Gastrocnemius medialis (tissue), 4 donors: ENCODE data around the gene RTEL1. TPM values are rescaled to one million over a fixed set of nuclear protein-coding genes. Genes with fewer than 3 reads are reported as not detected.
A peak's percentile ranks its signal among the peaks of the same experiment; 100 is the strongest.

Experiments
- ATAC-seq, 2 donors: fragments of 150-250 bp; one replicate each; pipeline ENCODE4 v1.9.1; 2016
- DNase-seq, 2 donors: peaks; one replicate each; pipeline ENCODE4 v3.0.0-alpha.2; 2019
- H3K27ac ChIP-seq, 4 donors: fragments of 200-600 bp; sonication (generic); 1 replicate in 1 of 4; 2 replicates in 3 of 4; pipeline ENCODE4 v1.5.1; 2016 to 2018; ENCODE audit warnings: mild to moderate bottlenecking in 2 of 4, moderate library complexity in 1 of 4
- H3K27me3 ChIP-seq, 3 donors: fragments of 200-600 bp; sonication (generic) in 2 of 3; 1 replicate in 1 of 3; 2 replicates in 2 of 3; pipeline versions ENCODE4 v1.5.1 to v1.6.0; 2016 to 2019; ENCODE audit warnings: mild to moderate bottlenecking in 1 of 3, moderate library complexity in 1 of 3
- H3K36me3 ChIP-seq, 2 donors: fragments of 200-600 bp; sonication (generic) in 1 of 2; one replicate each; pipeline ENCODE4 v1.5.1; 2017 to 2018
- H3K4me1 ChIP-seq, 2 donors: fragments of 200-600 bp; sonication (generic) in 1 of 2; one replicate each; pipeline ENCODE4 v1.5.1; 2016 to 2017; ENCODE audit warnings: mild to moderate bottlenecking in 2 of 2
- H3K4me3 ChIP-seq, 4 donors: fragments of 200-600 bp; sonication (generic) in 3 of 4; 1 replicate in 1 of 4; 2 replicates in 3 of 4; pipeline ENCODE4 v1.5.1; 2016 to 2019; ENCODE audit warnings: mild to moderate bottlenecking in 2 of 4
- H3K9me3 ChIP-seq, 3 donors: fragments of 200-600 bp; sonication (generic) in 2 of 3; 1 replicate in 1 of 3; 2 replicates in 2 of 3; pipeline ENCODE4 v1.5.1; 2016 to 2019
- CTCF ChIP-seq, 5 experiments: fragments of 450-650 bp in 3 of 5; fragments of 200-600 bp in 2 of 5; sonication (generic) in 2 of 5; IDR thresholded peaks in 4 of 5; conservative IDR thresholded peaks in 1 of 5; 1 replicate in 4 of 5; 2 replicates in 1 of 5; pipeline ENCODE4 v1.5.1; 2016 to 2019; ENCODE audit warnings: antibody characterized with exemption in 5 of 5, mild to moderate bottlenecking in 3 of 5, moderate library complexity in 3 of 5
- POLR2A ChIP-seq, 2 donors: fragments of 450-650 bp; IDR thresholded peaks; one replicate each; pipeline ENCODE4 v1.6.1; 2017; ENCODE audit warnings: antibody characterized with exemption in 2 of 2, mild to moderate bottlenecking in 2 of 2, moderate library complexity in 2 of 2
- in situ Hi-C, 4 donors: fragments of 200-750 bp; cut with MboI; loops; one replicate each; pipeline versions ENCODE4 v1.15.0 to v1.8.0; 2017; ENCODE audit warnings: low sequenced_read_pairs in 4 of 4
- intact Hi-C: fragments of 100-400 bp; cut with DNase I; formaldehyde crosslinking; loops from one replicate; pipeline ENCODE4 v1.15.1; 2023; ENCODE audit warnings: low total_unique reads
- total RNA-seq, 4 donors: library from RNA; depleted of rRNA; stranded (reverse); fragments of >200 nt; gene quantifications; one replicate each; pipeline versions ENCODE4 v1.1.0 to v1.2.3, GENCODE V29; 2016

Gene RTEL1
- total RNA-seq, 4 donors from 2014 or later: 2.4 to 9.1 (median 6.0) TPM

GRCh38 chr20:63709149-63709527 is 51.0 kb downstream of the RTEL1 start:
- peaks cover 11 to 23% of the 10 kb centered on the region in 2 donors for H3K4me1 ChIP-seq
- intact Hi-C loops (no loop called here), in situ Hi-C loops (no loop called here)
- peak overlapping the region in 2 of 4 donors; percentile 76 to 90 for H3K4me3 ChIP-seq
- no peak for DNase-seq
- TF ChIP-seq CTCF (IDR thresholded peaks at IDR 0.05 in 4 of 5, conservative IDR thresholded peaks at IDR 0.05 in 1 of 5): no peak
- no peak for TF ChIP-seq POLR2A (IDR thresholded peaks at IDR 0.05)
- H3K27me3 ChIP-seq: no peaks in the 10 kb centered on the region
- no peak overlapping the region for H3K27ac ChIP-seq
- H3K36me3 ChIP-seq: peaks cover 0 to 54% of the 10 kb centered on the region in 2 donors
- no peaks in the 10 kb centered on the region for H3K9me3 ChIP-seq
- ATAC-seq: no peak

- no peak for DNase-seq
- Histone ChIP-seq H3K27ac (no peak overlapping the region), H3K27me3 (no peaks in the 10 kb centered on the region), H3K36me3 (peaks cover 0 to 44% of the 10 kb centered on the region in 2 donors), H3K9me3 (no peaks in the 10 kb centered on the region), H3K4me3 (no peak overlapping the region), H3K4me1 (peaks cover 8 to 22% of the 10 kb centered on the region in 2 donors)
- intact Hi-C loops (no loop called here), in situ Hi-C loops (loop anchor here in 1 of 4 donors (10.0 kb wide), 1 partner anchor 56 kb away; the partner anchor contains the start of genes RTEL1 and STMN3)
- no peak for ATAC-seq
- no peak for TF ChIP-seq CTCF (IDR thresholded peaks at IDR 0.05 in 4 of 5, conservative IDR thresholded peaks at IDR 0.05 in 1 of 5)
- TF ChIP-seq POLR2A (IDR thresholded peaks at IDR 0.05): no peak
Measured at GRCh38 chr20:63711085-63711645, 53.1 kb downstream of the RTEL1 start.

GRCh38 chr20:63712191-63712590 is 54.1 kb downstream of the RTEL1 start:
- intact Hi-C loops: no loop called here
- peaks cover 0 to 48% of the 10 kb centered on the region in 2 donors for H3K36me3 ChIP-seq
- in situ Hi-C loops: loop anchor here in 1 of 4 donors (10.0 kb wide), 1 partner anchor 57 kb away; the partner anchor contains the start of genes RTEL1 and STMN3

GRCh38 chr20:63714858-63715257 is 56.7 kb downstream of the RTEL1 start:
- Histone ChIP-seq H3K27me3 (no peaks in the 10 kb centered on the region), H3K27ac (no peak overlapping the region), H3K36me3 (peaks cover 0 to 65% of the 10 kb centered on the region in 2 donors), H3K4me1 (no peaks in the 10 kb centered on the region), H3K4me3 (no peak overlapping the region), H3K9me3 (no peaks in the 10 kb centered on the region)
- no peak for DNase-seq
- in situ Hi-C loops: loop anchor here in 1 of 4 donors (10.0 kb wide), 1 partner anchor 60 kb away; the partner anchor contains the start of genes RTEL1 and STMN3
- TF ChIP-seq POLR2A (IDR thresholded peaks at IDR 0.05) (no peak), CTCF (IDR thresholded peaks at IDR 0.05 in 4 of 5, conservative IDR thresholded peaks at IDR 0.05 in 1 of 5) (no peak)
- no peak for ATAC-seq
- intact Hi-C loops: no loop called here

More at GRCh38 chr20:63712191-63712590, 54.1 kb downstream of the RTEL1 start:
- Histone ChIP-seq H3K27ac (no peak overlapping the region), H3K27me3 (no peaks in the 10 kb centered on the region), H3K4me3 (no peak overlapping the region), H3K9me3 (no peaks in the 10 kb centered on the region), H3K4me1 (peaks cover 0 to 13% of the 10 kb centered on the region in 2 donors)
- TF ChIP-seq POLR2A (IDR thresholded peaks at IDR 0.05) (no peak), CTCF (IDR thresholded peaks at IDR 0.05 in 4 of 5, conservative IDR thresholded peaks at IDR 0.05 in 1 of 5) (no peak)
- ATAC-seq: no peak
- no peak for DNase-seq
